Activated naive CD8-positive, alpha-beta T cell treated with anti-CD3 and anti-CD28 coated beads, Interleukin-2, amount 10 ng/mL, durations not matched to agents 7 days and 5 days (primary cell): ENCODE results near the gene ZFAND5. TPM values are rescaled to one million over a fixed set of nuclear protein-coding genes. Genes with fewer than 3 reads are reported as not detected.

Experiments used
- ATAC-seq: fragments of 150-1000 bp; cut with Tn5 transposase; one replicate; pipeline ENCODE4 v1.10.0; 2021; ENCODE audit warnings: low read depth, moderate library complexity
- POLR2A ChIA-PET: fragments of 350-600 bp; sonication (Branson Sonifier 250); formaldehyde crosslinking; loops from one replicate; lab custom pipeline; 2021; ENCODE audit warnings: antibody characterized with exemption; lab: Charles Lee
- DNase-seq: peaks from one replicate; pipeline ENCODE4 v3.0.0; 2021
- H3K27ac Mint-ChIP-seq: one replicate; pipeline ENCODE4 v1.8.0; 2022; ENCODE audit warnings: mild to moderate bottlenecking, mixed read lengths
- H3K27me3 Mint-ChIP-seq: one replicate; pipeline ENCODE4 v1.8.0; 2022; ENCODE audit warnings: mild to moderate bottlenecking, moderate library complexity, mixed read lengths
- H3K36me3 Mint-ChIP-seq: one replicate; pipeline ENCODE4 v1.8.0; 2021; ENCODE audit warnings: mild to moderate bottlenecking, mixed read lengths
- H3K4me1 Mint-ChIP-seq: one replicate; pipeline ENCODE4 v1.8.0; 2021; ENCODE audit warnings: mixed read lengths
- H3K4me3 Mint-ChIP-seq: one replicate; pipeline ENCODE4 v1.8.0; 2022; ENCODE audit warnings: mild to moderate bottlenecking, moderate library complexity, mixed read lengths
- H3K9me3 Mint-ChIP-seq: one replicate; pipeline ENCODE4 v1.8.0; 2021; ENCODE audit warnings: mixed read lengths
- total RNA-seq, 2 experiments: library from RNA; stranded (reverse); gene quantifications; one replicate each; pipeline ENCODE4 v1.2.3, GENCODE V29; 2021

The ZFAND5 gene
- total RNA-seq, 2 experiments from 2014 or later: 83.3 to 83.7 TPM

GRCh38 chr9:72332351-72332750, 32.7 kb downstream of the ZFAND5 start:
- H3K36me3 Mint-ChIP-seq: no peaks in the 10 kb centered on the region
- POLR2A ChIA-PET: no interaction called here
- H3K9me3 Mint-ChIP-seq: no peaks in the 10 kb centered on the region
- H3K4me3 Mint-ChIP-seq: no peak overlapping the region
- no peak for ATAC-seq
- H3K27ac Mint-ChIP-seq: no peak overlapping the region
- DNase-seq: no peak
- H3K4me1 Mint-ChIP-seq: no peaks in the 10 kb centered on the region
- H3K27me3 Mint-ChIP-seq: peaks cover 13% of the 10 kb centered on the region

- Mint-ChIP-seq H3K27me3 (peaks cover 6% of the 10 kb centered on the region), H3K9me3 (no peaks in the 10 kb centered on the region), H3K4me1 (no peaks in the 10 kb centered on the region), H3K27ac (no peak overlapping the region), H3K36me3 (no peaks in the 10 kb centered on the region), H3K4me3 (no peak overlapping the region)
- DNase-seq (no peak), ATAC-seq (no peak)
- POLR2A ChIA-PET: no interaction called here
Measured at GRCh38 chr9:72327631-72328030, 37.4 kb downstream of the ZFAND5 start.

- ATAC-seq: no peak
- no peaks in the 10 kb centered on the region for H3K9me3 Mint-ChIP-seq
- POLR2A ChIA-PET: no interaction called here
Measured at GRCh38 chr9:72326641-72327040, 38.4 kb downstream of the ZFAND5 start.

GRCh38 chr9:72324974-72325373, 40.0 kb downstream of the ZFAND5 start:
- ATAC-seq (no peak), DNase-seq (no peak)
- Mint-ChIP-seq H3K4me1 (no peaks in the 10 kb centered on the region), H3K4me3 (no peak overlapping the region), H3K9me3 (no peaks in the 10 kb centered on the region), H3K27ac (no peak overlapping the region), H3K36me3 (no peaks in the 10 kb centered on the region), H3K27me3 (peaks cover 4% of the 10 kb centered on the region)
- POLR2A ChIA-PET: no interaction called here

More at GRCh38 chr9:72326641-72327040, 38.4 kb downstream of the ZFAND5 start:
- H3K4me1 Mint-ChIP-seq: no peaks in the 10 kb centered on the region
- DNase-seq: no peak
- H3K27ac Mint-ChIP-seq: no peak overlapping the region
- H3K27me3 Mint-ChIP-seq: peaks cover 6% of the 10 kb centered on the region
- H3K4me3 Mint-ChIP-seq: no peak overlapping the region
- no peaks in the 10 kb centered on the region for H3K36me3 Mint-ChIP-seq

- ATAC-seq: no peak
- Mint-ChIP-seq H3K4me3 (no peak overlapping the region), H3K4me1 (no peaks in the 10 kb centered on the region), H3K27ac (no peak overlapping the region), H3K9me3 (no peaks in the 10 kb centered on the region), H3K27me3 (peaks cover 5% of the 10 kb centered on the region), H3K36me3 (no peaks in the 10 kb centered on the region)
- POLR2A ChIA-PET: no interaction called here
- DNase-seq: no peak
Measured at GRCh38 chr9:72322678-72323077, 42.3 kb downstream of the ZFAND5 start.

GRCh38 chr9:72322259-72322658, 42.7 kb downstream of the ZFAND5 start:
- POLR2A ChIA-PET: no interaction called here
- H3K4me1 Mint-ChIP-seq: no peaks in the 10 kb centered on the region
- H3K4me3 Mint-ChIP-seq: no peak overlapping the region
- no peaks in the 10 kb centered on the region for H3K9me3 Mint-ChIP-seq
- H3K36me3 Mint-ChIP-seq: no peaks in the 10 kb centered on the region
- H3K27ac Mint-ChIP-seq: no peak overlapping the region
- ATAC-seq (no peak), DNase-seq (no peak)
- peaks cover 5% of the 10 kb centered on the region for H3K27me3 Mint-ChIP-seq

GRCh38 chr9:72315510-72316311, 49.3 kb downstream of the ZFAND5 start:
- POLR2A ChIA-PET: no interaction called here
- ATAC-seq (no peak), DNase-seq (no peak)
- Mint-ChIP-seq H3K27me3 (peaks cover 5% of the 10 kb centered on the region), H3K9me3 (no peaks in the 10 kb centered on the region), H3K27ac (no peak overlapping the region), H3K4me1 (no peaks in the 10 kb centered on the region), H3K4me3 (no peak overlapping the region), H3K36me3 (no peaks in the 10 kb centered on the region)

- Mint-ChIP-seq H3K4me1 (no peaks in the 10 kb centered on the region), H3K4me3 (no peak overlapping the region), H3K36me3 (no peaks in the 10 kb centered on the region), H3K9me3 (no peaks in the 10 kb centered on the region), H3K27ac (no peak overlapping the region), H3K27me3 (peaks cover 5% of the 10 kb centered on the region)
- ATAC-seq (no peak), DNase-seq (no peak)
- POLR2A ChIA-PET: no interaction called here
Measured at GRCh38 chr9:72315089-72315509, 49.9 kb downstream of the ZFAND5 start.

GRCh38 chr9:72313507-72313906, 51.5 kb downstream of the ZFAND5 start:
- ATAC-seq: no peak
- Mint-ChIP-seq H3K4me3 (no peak overlapping the region), H3K9me3 (no peaks in the 10 kb centered on the region), H3K27ac (no peak overlapping the region), H3K27me3 (peaks cover 5% of the 10 kb centered on the region), H3K4me1 (no peaks in the 10 kb centered on the region), H3K36me3 (no peaks in the 10 kb centered on the region)
- POLR2A ChIA-PET: no interaction called here
- DNase-seq: no peak

- Mint-ChIP-seq H3K4me3 (no peak overlapping the region), H3K9me3 (no peaks in the 10 kb centered on the region), H3K27ac (no peak overlapping the region), H3K36me3 (no peaks in the 10 kb centered on the region), H3K27me3 (peaks cover 4% of the 10 kb centered on the region), H3K4me1 (no peaks in the 10 kb centered on the region)
- POLR2A ChIA-PET: no interaction called here
- DNase-seq: no peak
- ATAC-seq: no peak
Measured at GRCh38 chr9:72312386-72312987, 52.5 kb downstream of the ZFAND5 start.

- POLR2A ChIA-PET: no interaction called here
- Mint-ChIP-seq H3K27me3 (no peaks in the 10 kb centered on the region), H3K4me3 (no peak overlapping the region), H3K27ac (no peak overlapping the region), H3K4me1 (peaks cover 1% of the 10 kb centered on the region), H3K36me3 (no peaks in the 10 kb centered on the region), H3K9me3 (no peaks in the 10 kb centered on the region)
- no peak for ATAC-seq
- DNase-seq: no peak
Measured at GRCh38 chr9:72309364-72310133, 55.5 kb downstream of the ZFAND5 start.

- POLR2A ChIA-PET: no interaction called here
- peaks cover 1% of the 10 kb centered on the region for H3K4me1 Mint-ChIP-seq
- no peak overlapping the region for H3K27ac Mint-ChIP-seq
- no peak overlapping the region for H3K4me3 Mint-ChIP-seq
- H3K36me3 Mint-ChIP-seq: no peaks in the 10 kb centered on the region
- H3K9me3 Mint-ChIP-seq: no peaks in the 10 kb centered on the region
- DNase-seq (no peak), ATAC-seq (no peak)
- no peaks in the 10 kb centered on the region for H3K27me3 Mint-ChIP-seq
Measured at GRCh38 chr9:72306761-72307160, 58.2 kb downstream of the ZFAND5 start.

GRCh38 chr9:72305707-72306106, 59.3 kb downstream of the ZFAND5 start:
- POLR2A ChIA-PET: no interaction called here
- peaks cover 4% of the 10 kb centered on the region for H3K36me3 Mint-ChIP-seq
- peaks cover 9% of the 10 kb centered on the region for H3K4me1 Mint-ChIP-seq
- H3K27me3 Mint-ChIP-seq: no peaks in the 10 kb centered on the region
- no peak for ATAC-seq
- no peak overlapping the region for H3K27ac Mint-ChIP-seq
- peaks cover 4% of the 10 kb centered on the region for H3K9me3 Mint-ChIP-seq
- no peak overlapping the region for H3K4me3 Mint-ChIP-seq
- no peak for DNase-seq
